Measurements from ENCODE around the gene MTCH1. TPM values are rescaled to one million over a fixed set of nuclear protein-coding genes. Genes with fewer than 3 reads are reported as not detected.

Gene MTCH1, protein sequence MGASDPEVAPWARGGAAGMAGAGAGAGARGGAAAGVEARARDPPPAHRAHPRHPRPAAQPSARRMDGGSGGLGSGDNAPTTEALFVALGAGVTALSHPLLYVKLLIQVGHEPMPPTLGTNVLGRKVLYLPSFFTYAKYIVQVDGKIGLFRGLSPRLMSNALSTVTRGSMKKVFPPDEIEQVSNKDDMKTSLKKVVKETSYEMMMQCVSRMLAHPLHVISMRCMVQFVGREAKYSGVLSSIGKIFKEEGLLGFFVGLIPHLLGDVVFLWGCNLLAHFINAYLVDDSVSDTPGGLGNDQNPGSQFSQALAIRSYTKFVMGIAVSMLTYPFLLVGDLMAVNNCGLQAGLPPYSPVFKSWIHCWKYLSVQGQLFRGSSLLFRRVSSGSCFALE
- total RNA-seq = 196 and 237 TPM in 2 replicates

DNA sequence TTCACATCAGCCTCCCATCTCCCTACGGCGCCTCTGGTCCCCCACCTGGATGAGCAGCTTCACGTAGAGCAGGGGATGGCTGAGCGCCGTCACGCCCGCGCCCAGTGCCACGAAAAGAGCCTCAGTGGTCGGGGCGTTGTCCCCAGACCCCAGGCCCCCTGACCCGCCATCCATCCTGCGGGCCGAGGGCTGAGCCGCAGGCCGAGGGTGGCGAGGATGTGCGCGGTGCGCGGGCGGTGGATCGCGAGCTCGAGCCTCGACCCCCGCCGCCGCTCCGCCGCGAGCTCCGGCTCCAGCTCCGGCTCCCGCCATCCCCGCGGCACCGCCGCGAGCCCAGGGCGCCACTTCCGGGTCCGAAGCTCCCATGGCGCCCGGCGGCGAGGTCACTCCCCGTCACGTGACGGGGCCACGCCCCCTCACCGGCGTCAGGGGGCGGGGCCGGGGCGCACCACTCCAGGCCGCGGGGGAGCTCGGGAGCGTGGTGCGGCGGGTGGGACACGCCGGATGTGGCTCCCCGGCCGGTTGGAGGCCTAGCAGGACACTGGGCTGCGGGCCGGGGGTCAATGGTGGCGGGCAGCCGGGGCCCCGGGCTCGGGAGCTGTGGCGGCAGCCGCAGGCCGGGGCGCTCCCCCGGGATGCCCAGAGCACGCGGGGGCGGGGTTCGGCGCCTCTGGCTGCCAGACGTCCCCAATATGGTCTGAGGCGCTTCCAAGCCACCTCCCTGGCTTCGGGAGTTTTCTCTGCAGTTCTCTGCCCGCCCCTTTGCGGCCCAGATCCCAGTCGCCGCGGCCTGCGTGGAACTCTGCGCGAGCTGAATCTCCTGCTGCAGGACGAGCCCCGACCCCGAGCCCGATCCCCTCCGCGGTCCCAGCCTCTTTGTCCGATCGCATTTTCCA, at the start of gene MTCH1:
TSS of gene MTCH1 (minus strand) at position 389 of the 896 bp plus-strand sequence. CDS start at position 366, 23 bp downstream.

DNA sequence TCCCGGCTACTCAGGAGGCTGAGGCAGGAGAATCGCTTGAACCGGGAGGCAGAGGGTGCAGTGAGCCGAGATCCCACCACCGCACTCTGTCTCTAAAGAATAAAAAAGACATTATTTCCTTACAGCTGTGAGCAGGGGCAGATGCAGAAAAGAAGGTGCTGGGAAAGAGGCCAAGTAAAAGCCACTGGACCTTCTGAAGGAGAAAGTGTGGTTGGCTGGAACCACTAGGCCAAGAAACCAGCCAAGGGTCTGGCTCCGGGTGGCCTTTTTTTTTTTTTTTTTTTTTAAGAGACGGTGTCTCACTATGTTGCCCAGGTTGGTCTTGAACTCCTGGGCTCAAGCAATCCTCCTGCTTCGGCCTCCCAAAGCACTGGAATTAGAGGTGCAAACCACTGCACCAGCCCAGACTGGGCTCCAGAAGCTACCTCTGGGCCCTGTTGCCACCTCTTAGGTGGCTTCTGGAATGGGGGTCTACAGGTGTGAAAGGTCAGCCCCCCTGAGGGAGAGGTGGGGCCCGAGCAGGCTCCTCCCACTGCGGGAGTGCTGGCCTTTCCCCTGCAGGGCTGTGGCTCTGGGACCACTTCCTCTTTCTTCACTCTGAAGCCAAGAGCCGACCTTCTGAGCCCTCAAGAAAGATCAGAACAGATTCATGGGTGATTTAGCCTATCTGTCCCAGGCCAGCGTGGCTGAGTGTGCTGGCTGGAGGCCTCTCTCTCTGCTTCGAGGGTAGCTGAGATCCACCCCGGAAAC, 19.2 kb upstream of the MTCH1 start, which contains the start of gene FGD2:
TSS of gene FGD2 (plus strand) at position 595 of the 750 bp plus-strand sequence. CDS start 163 bp downstream, outside the sequence.

DNA sequence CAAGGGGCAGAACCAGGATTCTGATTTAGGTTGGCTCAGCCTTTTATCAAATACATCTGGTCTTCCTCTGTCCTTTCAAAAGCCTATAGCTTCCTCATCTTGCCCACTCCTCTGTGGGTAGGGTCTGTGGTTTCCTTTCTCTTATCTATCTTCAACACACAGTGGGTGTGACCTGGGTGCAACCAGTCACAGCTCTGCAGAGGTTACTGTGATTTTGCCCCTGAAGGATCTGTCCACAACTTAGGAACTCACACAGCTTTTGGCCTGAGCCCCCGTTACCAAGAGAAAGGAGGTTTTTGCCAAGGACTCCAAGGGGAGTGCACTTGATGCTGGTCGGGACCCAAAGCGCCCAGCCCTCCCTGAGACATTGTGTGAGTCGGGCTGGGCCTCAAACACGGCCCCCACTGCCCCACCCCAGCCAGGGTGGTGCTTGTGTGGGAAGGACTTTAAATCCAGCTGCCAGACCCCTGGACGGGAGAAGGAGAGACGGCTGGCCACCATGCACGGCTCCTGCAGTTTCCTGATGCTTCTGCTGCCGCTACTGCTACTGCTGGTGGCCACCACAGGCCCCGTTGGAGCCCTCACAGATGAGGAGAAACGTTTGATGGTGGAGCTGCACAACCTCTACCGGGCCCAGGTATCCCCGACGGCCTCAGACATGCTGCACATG, 31.6 kb downstream of the MTCH1 start, which contains the start of gene PI16:
TSS of gene PI16 (plus strand) at position 477 of the 670 bp plus-strand sequence. CDS start at position 500, 23 bp downstream.

Other genes starting within 250 kb of the MTCH1 start
- gene CPNE5, start 146.8 kb downstream of the MTCH1 start, total RNA-seq = under 0.01 TPM in 1 of 2 replicates, not detected in the other
- gene PPIL1, start 111.4 kb downstream of the MTCH1 start, total RNA-seq = 37.6 and 40.1 TPM in 2 replicates
- 21.2 and 27.1 TPM in 2 replicates for gene C6orf89, start 100.2 kb downstream of the MTCH1 start, total RNA-seq
- gene PI16, start 31.5 kb downstream of the MTCH1 start, total RNA-seq = under 0.01 TPM in 1 of 2 replicates, not detected in the other
- under 0.01 and 0.48 TPM in 2 replicates for gene FGD2, start 19.5 kb upstream of the MTCH1 start, total RNA-seq
- 26.0 and 128 TPM in 2 replicates for gene PIM1, start 184.0 kb upstream of the MTCH1 start, total RNA-seq

All from tracheal epithelial cell (primary cell).